ENCODE results near the gene ADAM12.

ADAM12 gene

DNA sequence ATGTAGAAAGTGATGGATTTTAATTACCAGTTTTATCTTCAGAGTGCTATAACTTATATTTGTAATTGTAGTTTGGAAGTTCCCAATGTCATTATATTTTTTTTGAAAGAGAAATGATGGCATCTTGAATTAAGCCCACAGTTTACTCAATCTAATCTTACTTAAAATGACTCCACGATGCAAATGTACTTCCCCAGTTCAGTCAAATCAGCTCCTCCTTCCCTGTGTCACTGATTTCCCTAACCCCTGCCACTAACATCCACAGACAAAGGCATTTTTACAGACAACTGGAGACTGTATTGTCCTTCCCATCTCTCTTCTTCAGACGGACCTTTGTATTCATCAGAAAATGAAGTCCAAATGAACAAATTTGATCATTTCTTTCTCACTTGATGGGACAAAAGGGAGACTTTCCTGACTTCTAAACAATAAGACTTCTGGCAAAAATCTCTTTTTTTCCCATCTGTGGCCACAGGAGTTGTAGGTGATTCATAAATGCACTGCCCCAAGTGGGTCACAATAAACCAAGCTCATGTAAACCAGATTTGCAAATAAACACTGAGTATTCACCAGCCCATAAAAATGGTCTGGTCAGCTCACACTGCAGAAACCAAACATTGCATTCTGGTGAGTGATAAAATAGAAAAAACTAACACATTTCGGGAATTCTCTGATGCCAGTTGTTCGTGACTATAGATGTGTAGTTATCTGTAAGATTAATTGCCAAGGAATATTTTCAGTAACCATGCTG is 329.0 kb downstream of the ADAM12 start:
- peak overlapping the region; percentile 39 for H3K4me3 ChIP-seq (ENCODE audit: low read depth, low read length)
- no peaks in the 10 kb centered on the region for H3K9me3 ChIP-seq
- peaks cover 26% of the 10 kb centered on the region for H3K4me1 ChIP-seq
- H3K27me3 ChIP-seq: no peaks in the 10 kb centered on the region
- DNase-seq: no peak
- TF ChIP-seq, protein P1, sequence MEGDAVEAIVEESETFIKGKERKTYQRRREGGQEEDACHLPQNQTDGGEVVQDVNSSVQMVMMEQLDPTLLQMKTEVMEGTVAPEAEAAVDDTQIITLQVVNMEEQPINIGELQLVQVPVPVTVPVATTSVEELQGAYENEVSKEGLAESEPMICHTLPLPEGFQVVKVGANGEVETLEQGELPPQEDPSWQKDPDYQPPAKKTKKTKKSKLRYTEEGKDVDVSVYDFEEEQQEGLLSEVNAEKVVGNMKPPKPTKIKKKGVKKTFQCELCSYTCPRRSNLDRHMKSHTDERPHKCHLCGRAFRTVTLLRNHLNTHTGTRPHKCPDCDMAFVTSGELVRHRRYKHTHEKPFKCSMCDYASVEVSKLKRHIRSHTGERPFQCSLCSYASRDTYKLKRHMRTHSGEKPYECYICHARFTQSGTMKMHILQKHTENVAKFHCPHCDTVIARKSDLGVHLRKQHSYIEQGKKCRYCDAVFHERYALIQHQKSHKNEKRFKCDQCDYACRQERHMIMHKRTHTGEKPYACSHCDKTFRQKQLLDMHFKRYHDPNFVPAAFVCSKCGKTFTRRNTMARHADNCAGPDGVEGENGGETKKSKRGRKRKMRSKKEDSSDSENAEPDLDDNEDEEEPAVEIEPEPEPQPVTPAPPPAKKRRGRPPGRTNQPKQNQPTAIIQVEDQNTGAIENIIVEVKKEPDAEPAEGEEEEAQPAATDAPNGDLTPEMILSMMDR (IDR thresholded peaks at IDR 0.05; ENCODE audit: low read depth, low read length): no peak
- H3K36me3 ChIP-seq: no peaks in the 10 kb centered on the region

DNA sequence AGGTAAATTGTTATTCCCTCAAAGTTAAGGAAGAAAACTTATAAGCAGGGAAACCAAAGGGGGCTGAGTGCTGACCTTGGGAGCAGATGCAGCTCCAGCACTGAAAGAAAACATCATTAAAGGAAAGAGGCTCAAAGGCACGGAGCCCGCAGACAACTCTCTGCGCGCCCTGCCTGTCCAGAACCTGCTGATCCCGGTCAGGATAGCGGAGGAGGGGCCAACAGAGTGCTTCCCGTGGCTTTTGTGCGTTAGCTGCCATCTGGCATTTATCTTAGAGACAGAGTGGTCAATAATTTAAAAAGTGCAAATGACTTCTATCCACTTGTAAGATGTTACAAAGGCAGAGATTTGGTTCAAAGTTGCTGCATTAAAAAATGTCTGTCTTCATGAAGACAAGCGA is 329.8 kb downstream of the ADAM12 start:
- peaks cover 26% of the 10 kb centered on the region for H3K4me1 ChIP-seq
- peak; percentile 83 for DNase-seq
- no peaks in the 10 kb centered on the region for H3K9me3 ChIP-seq
- TF ChIP-seq, protein P1 (IDR thresholded peaks at IDR 0.05; ENCODE audit: low read depth, low read length): no peak
- H3K4me3 ChIP-seq (ENCODE audit: low read depth, low read length): peak overlapping the region; percentile 39
- no peaks in the 10 kb centered on the region for H3K27me3 ChIP-seq
- no peaks in the 10 kb centered on the region for H3K36me3 ChIP-seq

DNA sequence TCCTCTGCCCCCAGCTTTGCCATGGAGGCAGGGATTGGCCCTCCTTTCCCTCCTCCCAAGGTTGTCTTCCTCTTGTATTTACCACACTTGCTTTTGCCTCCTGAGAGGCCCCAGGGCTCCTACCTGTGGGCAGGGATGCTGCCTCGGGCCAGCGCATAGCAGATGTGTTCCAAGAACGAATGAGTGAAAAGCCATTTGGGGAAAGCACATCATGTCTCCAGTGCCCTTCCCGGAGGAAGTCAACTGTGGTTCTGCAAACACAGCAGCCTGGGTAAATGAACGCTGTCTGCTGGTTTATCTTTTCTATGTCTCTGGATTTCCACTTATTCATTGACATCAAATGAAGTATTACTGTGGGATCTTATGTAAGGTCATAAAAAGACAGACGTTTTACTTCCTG is 330.2 kb downstream of the ADAM12 start:
- H3K4me3 ChIP-seq (ENCODE audit: low read depth, low read length): peak overlapping the region; percentile 39
- DNase-seq: peak; percentile 38

DNA sequence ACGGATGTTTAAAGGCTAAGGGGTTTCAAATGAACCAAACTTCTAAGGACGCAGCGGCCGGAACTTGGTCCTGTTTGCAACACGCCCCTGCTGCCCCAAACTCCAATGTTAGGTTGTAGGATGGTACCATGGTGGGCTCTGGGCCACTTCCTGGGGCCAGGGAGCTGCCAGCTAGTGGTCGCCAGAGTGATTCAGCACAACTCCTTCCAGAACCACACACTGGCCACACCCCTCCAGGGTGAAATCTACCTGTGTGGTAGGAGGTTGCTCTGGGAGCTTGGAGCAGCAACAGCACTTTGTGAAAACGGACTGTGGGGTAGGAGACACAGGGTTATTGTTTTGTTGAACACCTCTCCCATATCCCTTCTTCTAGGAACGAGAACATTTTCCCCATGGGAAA is 330.8 kb downstream of the ADAM12 start:
- Histone ChIP-seq H3K9me3 (no peaks in the 10 kb centered on the region), H3K27me3 (no peaks in the 10 kb centered on the region), H3K36me3 (no peaks in the 10 kb centered on the region), H3K4me1 (peaks cover 22% of the 10 kb centered on the region), H3K4me3 (ENCODE audit: low read depth, low read length) (no peak overlapping the region)
- TF ChIP-seq, protein P1 (IDR thresholded peaks at IDR 0.05; ENCODE audit: low read depth, low read length): no peak
- DNase-seq: no peak

More for the DNA sequence above, 330.2 kb downstream of the ADAM12 start:
- Histone ChIP-seq H3K4me1 (peaks cover 26% of the 10 kb centered on the region), H3K9me3 (no peaks in the 10 kb centered on the region), H3K27me3 (no peaks in the 10 kb centered on the region), H3K36me3 (no peaks in the 10 kb centered on the region)
- TF ChIP-seq, protein P1 (IDR thresholded peaks at IDR 0.05; ENCODE audit: low read depth, low read length): no peak

DNA sequence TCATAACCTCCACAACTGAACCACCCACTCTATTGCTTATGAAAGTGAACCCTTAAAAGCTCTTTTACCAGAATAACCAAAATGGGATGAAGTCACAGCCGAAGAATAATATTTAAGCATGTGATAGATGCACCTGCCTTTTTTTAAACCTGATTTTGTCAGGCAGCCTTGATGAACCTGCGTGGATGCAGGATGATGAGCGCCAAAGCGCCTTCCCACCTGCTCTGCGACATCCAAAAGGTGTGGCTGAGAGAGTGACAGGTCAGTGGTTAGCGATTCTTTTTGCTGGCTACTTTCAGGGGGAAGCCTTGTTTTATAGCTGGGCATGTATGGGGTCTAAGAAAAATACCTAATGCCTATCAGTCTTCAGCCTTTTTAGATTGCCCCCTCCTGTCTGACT is 334.1 kb downstream of the ADAM12 start:
- no peak overlapping the region for H3K4me3 ChIP-seq (ENCODE audit: low read depth, low read length)
- no peaks in the 10 kb centered on the region for H3K27me3 ChIP-seq
- H3K36me3 ChIP-seq: no peaks in the 10 kb centered on the region
- TF ChIP-seq, protein P1 (IDR thresholded peaks at IDR 0.05; ENCODE audit: low read depth, low read length): no peak
- H3K4me1 ChIP-seq: peaks cover 14% of the 10 kb centered on the region
- no peak for DNase-seq
- no peaks in the 10 kb centered on the region for H3K9me3 ChIP-seq

DNA sequence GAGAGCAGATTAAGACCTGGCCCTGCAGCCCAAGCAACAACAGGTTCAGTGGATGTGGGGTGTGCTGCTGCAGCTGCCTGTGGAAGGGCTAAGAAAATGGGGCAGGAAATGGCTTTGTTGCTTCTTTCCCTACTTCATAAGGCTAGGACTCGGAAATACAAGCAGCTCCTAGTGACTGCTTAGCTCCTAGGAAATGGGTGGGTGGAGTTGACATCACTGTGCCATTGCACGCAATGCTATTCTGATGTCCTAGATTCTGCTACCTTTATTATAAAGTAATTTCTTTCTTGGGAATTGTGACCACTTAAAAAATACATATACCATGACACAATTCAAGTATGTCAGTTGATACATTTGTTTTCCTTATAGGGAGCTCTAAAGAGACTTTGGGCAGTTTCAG is 336.1 kb downstream of the ADAM12 start:
- TF ChIP-seq, protein P1 (IDR thresholded peaks at IDR 0.05; ENCODE audit: low read depth, low read length): no peak
- no peaks in the 10 kb centered on the region for H3K9me3 ChIP-seq
- no peak for DNase-seq
- peaks cover 4% of the 10 kb centered on the region; the same call in 1 of the 2 replicates for H3K4me1 ChIP-seq
- no peak overlapping the region for H3K4me3 ChIP-seq (ENCODE audit: low read depth, low read length)
- no peaks in the 10 kb centered on the region for H3K36me3 ChIP-seq
- no peaks in the 10 kb centered on the region for H3K27me3 ChIP-seq

Data from BE2C (cell line).